Activated CD4-positive, alpha-beta T cell treated with anti-CD3 and anti-CD28 coated beads for 1 hour (primary cell): Measurements from ENCODE around the gene AJAP1.

Source experiments
- DNase-seq: peaks from one replicate; pipeline ENCODE4 v3.0.0-alpha.2; 2020

The AJAP1 gene

DNA sequence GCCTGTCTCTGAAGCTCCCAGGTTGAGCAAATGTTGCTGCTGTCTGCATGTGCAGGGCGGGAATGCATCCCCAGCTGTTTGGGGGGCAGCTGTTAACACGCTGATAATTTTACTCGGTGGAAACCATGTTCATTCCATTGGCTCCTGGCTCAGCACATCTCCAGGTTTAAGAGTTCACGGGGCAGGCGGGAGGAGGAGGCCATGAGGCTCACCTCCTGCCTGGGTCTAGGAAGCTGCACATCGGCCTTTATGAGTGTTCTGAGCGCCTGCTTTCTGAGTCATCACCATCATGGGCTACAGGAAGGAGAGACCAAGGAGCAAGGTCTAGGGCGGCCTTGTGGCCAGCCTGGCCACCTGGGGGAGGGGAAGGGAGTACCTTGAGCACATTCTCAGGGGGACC, 29.7 kb downstream of the AJAP1 start:
- DNase-seq: no peak

DNA sequence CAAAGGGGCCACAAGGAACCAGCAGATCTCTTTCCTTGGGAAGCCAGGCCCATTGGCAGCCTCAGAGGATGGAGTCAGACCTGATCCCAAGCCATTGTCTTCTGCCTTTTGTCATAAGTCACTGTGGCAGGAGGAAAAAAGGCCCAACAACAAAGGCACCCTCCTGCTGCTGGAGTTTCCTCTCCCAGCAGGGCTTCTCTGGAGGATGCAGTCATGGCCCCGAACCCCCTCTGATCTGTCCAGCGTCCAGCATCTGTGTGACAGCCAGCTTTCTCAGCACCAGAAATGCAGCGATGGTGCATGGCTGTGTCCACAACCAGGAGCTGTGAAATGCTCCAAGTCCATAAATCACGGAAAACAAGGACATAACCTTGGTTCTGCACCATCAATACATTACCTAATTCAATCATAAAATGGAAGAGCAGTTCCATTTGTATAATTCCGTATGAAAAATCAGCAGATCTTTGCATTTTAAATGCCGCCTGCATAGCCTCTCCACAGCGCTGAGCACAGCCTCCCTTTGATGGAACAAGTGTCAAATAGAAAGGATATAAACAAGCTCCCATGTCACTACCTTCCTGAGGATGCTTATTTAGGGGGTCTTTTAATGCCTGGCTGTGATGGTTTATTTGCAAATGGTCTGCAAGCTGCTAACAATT, 30.6 kb downstream of the AJAP1 start:
- DNase-seq: no peak

DNA sequence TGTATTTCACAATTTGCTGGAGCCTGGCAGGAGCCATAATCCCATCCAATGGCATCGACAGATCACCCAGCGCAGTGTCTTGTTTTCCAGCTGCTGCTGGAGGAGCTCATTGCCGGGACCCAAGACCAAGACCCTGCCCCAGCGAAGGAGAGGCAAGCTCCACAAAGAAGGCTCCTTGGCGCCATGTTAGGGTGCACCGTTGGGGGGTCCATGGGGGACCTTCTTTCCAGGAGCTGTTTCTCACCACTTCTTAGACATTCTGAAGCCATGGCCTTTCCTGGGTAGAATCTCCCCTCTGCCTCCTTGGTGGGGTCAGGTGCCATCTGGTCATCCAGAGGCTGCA, 31.1 kb downstream of the AJAP1 start:
- DNase-seq: no peak

DNA sequence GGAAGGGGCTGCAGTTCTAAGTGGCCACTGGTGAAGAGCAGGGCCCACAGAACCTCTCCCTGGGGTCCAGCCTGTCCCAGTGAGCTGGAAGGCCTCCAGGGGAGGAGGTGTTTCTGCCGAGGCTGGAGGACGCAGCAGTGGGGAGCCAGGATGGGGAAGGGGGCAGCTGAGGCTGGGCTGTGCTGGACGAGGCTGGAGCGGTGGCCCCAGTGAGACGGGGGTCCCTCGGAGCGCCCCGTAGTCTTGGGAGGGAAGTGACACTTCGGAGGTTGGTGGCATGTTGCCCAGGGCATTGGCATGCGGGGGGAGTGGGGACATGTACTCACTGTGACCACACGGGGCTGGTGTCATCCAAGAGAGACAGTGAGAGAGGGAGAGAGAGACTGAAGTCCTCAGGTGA, 33.5 kb downstream of the AJAP1 start:
- no peak for DNase-seq

DNA sequence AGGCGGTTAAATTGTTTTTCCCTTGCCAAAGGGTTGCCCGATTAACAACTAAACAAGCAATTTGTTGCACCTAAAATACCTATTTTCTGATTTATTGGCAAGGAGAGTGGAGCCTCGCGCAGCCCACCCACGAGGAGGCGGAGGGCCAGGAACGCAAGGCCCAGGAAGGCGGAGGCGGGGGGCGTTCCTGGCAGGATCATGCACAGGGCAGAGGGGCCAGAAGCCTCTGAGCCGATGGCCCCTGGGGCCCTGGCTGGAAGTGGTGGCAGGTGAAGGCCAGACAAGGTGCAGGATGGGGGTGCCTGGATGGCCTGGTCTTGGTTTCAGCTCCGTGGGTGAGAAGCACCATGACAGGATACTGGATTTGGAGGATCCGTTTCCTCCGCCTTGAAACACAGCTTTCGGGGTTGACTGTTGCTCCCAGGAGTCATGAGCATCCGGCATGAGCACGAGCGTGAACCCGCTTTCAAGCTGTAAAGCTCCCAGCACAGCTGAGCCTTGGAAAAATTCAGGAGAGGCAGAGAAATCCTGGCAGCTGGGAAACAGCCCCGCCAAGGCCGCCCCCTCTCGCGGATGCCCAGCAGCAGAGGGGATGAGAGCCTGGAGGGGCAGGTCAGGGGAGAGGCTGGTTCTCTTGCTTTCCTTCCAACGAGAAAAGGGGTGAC, 35.0 kb downstream of the AJAP1 start:
- no peak for DNase-seq

DNA sequence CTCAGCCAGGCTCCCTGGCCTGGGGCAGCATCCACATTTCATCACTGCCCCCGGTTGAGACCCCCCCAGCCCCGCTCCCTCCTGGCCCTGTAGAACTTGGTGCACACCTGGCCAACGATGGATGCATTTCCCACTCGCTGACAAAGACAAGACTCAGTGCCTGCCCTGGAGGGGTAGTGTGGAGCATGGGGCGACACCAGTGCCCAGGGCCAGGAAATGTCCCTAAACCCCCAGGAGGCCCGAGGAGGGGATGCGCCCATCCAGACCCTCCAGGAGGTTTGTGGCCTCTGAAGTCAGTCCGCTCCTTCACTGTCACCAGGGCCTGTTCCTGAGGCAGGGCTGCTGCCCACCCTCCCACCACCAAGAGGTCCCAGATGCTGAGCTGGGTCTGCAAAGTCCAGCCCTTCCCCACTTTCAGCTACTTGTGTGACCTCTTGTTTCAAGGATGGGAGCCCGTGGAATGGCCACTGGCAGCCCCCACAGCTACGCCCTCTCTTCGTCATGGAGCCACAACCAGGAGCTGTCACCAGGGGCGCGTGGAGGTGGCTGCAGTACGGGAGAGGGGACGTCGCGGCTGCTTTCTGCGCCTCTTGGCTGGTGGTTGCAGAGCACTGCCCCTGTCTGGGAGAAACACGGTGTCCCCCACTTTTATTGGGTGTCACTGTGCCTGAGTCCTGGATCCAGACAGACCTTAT, 35.7 kb downstream of the AJAP1 start:
- DNase-seq: no peak

DNA sequence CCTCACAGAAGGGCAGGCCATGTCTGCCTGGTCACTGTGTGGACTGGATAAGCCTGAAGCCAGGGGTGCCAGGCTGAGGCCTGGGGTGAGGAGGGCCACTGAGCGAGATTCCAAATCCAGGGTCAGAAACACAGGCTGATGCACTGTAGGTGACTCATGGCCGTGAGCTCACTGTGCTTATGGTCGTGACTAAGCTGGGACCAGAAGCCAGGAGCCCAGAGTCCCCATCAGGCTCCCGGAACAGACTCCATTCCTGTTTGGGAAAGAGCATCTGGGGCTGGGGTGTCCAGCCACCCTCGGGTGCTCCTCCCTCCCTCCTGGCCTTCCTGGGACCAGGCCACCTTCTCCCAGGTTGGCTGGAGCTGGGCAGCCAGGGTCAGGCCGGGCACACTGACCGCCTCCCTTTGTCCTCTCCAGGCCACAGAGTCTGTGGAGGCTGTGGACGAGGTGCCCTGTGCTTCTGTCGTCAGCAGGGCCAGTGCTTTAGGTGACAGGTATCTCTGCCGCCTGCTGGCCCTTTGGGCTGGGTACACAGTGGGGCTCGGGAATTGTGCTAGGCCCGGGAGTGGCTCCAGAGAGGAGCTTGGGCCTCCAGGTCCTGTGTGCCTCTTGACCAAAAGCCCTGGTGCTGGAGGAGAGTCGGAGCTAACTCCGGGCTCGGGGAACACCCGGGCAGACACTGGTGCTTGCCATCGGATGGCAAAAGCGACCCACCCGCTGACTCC, 36.7 kb downstream of the AJAP1 start:
- no peak for DNase-seq

DNA sequence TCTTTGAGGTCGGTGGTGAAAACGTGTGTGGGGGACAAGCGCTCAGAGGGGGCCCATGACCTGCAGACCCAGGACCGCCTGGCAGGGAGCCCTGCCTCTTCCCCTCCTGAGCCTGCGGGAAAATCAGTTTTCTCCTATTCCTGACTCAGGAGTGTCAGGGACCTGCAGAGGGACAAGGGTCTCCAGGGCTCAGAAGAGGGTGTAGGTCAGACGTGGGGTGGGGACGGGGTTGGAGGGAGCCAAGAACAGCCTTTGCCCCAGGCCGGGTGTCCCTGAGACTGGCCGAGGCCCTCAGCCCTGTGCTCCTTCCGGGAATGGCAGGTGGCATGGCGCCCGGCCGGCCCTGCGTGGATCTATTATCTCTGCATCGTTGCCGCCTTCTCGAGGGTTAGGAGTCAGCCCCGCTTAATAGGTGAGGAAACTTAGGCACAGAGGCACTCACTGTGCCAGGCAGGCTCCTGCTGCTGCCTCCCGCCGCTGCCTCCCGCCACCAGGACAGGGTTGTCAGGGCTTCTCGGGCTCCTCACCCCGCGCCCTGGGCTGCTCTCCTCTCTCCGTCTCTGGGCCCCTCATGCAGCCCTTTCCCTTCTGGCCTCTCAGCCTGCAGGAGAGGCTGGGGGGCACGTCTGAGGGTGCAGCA, 37.5 kb downstream of the AJAP1 start:
- DNase-seq: no peak

DNA sequence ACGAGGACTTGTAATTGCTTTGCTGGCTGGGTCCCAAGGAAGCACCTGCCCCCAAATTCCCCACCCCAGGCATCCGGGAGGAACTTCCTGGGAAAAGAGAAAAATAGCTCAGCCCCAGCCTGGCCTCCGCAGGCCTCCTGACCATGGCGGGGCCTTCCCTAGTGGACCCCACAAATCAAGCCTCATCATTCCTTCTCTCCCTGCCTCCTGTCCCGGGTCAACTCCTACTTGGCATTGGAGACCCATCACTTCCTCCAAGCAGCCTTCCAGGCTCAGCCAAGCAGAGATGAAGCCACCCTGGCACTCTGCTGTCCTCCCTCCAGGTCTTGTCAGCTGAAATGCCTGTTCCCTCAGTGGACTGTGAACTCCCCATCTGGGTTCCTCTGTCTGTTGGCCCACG, 38.0 kb downstream of the AJAP1 start:
- no peak for DNase-seq

DNA sequence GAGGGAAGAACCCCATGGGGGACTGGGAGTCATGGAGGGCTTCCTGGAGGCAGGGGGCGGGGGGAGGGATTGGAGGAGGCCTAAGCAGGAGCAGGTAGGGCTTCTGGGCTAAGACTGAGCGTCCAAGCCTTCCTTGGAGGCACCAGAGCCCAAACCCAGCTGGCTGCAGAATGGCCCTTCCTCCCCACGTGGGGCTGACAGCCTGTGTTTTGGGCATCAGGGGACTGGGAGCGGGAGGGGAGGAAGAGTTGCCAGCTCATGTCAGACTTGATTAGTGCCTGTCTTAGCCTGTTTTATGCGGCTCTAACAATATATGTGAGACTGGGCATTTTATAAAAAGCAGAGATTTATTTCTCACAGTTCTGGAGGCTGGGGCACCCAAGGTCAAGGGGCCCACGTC, 38.9 kb downstream of the AJAP1 start:
- DNase-seq: no peak

DNA sequence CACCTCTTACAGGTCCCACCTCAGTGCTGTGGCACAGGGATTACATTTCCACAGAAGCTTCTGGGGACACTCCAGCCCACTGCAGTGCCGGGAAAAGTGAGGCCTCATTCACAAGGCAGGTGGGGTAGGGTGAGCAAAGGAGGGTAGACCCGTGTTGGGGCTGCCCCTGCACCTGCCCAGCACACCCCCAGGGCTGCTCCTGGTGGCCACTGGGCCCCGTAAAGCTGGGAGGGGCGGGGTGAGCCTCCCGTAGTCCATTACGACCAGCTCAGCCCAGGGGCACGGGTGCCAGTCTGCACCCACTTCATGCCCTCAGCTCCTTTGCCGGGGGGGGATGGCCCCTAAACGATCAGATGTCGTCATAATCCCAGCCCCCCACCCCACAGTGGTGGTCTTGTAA, 39.5 kb downstream of the AJAP1 start:
- DNase-seq: no peak

DNA sequence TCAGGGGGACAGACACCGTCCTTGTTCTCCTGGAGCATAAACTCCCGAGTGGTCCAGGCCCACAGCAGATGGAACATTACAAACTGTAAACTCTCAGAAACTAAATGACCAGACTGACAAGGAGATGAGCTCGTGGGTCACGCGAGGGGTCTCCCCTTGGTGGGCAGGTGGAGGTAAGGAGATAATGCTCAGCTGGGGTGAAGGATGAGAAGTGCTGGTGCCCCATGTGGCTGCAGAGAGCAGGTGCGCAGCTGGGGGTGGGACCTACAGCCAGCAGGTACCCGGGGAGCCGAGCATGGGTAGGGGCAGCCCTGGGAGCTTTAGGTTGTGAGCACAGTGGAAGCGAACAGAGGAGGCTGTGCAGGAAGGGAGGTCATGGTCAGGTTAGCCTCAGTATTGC, 40.1 kb downstream of the AJAP1 start:
- no peak for DNase-seq

DNA sequence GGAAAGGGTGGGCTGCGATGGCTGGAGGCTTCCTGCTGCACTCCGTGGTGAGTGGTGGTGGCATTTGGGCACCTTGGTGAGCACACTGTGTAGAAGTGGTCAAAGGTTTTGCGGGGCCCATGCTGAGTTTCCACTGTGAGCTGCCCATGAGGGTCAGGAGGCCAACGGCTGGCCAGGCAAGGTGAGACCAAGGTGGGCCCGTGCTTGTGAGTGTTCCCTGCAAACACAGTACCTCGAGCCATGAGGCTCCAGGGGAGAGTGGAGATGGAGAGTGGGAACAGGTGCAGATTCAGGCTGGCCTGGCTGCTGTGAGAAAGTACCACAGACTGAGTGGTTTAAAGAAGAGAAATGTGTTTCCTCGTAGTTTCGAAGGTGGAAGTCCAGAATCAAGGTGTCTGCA, 40.8 kb downstream of the AJAP1 start:
- DNase-seq: no peak

DNA sequence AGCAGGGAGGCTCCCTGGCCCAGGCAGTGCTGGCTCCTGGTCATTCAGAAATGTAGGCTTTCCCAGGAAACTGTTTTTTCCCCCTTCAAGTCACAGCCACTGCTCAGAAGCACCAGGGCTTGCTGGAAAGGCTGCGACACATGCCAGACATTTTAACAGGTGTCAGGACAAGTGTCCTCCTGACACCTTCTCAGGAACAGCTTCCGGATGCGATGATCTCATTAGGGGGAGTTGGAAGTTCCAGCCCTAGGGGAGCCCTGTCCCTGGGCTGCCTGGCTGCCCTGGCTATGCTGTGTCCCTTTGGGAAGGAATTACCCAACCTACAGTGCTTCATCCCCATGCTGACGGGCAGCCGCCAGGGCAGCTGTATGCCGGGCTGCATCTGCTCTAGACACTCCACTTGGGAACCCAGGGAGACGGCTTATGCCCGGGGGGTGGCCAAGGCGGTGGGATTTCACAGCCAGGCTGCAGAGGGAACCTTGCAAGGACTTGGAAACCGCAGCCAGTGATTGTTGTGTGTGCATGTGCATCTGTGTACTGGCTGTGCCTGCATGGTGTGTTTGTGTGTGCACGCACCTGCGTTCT, 41.8 kb downstream of the AJAP1 start:
- DNase-seq: no peak

DNA sequence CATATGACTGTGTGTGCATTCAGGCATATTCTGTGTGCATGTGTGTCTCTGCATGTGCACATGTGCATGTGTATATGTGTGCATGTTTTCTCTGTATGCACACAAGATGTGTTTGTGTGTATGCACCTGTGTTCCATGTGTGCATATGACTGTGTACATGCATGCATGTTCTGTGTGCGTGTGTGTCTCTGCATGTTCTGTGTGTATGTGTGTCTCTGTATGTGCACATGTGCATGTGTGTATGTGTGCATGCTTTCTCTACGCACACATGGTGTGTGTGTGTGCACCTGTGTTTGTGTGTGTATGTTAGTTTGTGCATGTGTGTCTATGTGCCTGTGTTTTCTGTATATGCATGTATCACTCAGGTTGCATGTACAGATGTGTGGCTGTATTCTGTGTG, 42.3 kb downstream of the AJAP1 start:
- no peak for DNase-seq

DNA sequence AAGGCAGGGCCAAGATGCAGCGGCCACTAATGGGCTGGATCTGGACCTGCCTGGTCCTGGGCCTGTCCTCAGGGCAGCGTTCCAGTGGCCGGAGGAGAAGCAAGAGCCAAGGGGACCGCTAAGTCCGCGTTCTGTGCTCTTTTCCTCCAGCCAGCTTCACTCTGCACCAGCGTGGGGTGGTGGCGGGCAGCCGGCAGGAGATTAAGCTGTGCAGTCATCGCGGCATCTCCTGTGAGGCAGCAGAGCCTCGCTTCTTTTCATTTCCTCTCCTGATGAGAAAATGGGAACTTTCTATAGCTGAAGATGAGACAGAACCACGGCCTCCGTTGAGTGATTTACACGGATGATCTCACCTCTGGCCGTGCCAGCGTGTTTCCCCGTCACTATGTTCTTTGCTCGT, 43.4 kb downstream of the AJAP1 start:
- no peak for DNase-seq

DNA sequence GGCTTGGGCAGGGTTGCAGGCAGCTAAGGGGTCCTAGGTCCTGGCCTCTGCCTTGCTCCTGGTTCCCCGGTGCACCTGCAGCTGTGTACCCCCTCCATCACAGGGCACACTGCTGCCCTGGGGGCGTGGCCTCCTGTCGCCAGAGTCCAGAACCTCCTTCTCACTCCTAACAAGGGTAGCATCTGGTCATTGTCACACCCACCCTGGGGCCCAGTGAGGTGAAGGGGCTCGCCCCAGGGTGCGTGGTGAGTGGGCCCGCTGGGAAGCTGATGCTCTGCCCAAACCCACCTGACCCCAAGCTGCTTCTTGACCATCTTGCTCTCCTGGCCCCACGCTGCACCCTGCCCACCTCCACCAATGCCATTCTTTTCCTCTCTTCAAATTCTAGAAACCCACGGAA, 44.5 kb downstream of the AJAP1 start:
- no peak for DNase-seq

DNA sequence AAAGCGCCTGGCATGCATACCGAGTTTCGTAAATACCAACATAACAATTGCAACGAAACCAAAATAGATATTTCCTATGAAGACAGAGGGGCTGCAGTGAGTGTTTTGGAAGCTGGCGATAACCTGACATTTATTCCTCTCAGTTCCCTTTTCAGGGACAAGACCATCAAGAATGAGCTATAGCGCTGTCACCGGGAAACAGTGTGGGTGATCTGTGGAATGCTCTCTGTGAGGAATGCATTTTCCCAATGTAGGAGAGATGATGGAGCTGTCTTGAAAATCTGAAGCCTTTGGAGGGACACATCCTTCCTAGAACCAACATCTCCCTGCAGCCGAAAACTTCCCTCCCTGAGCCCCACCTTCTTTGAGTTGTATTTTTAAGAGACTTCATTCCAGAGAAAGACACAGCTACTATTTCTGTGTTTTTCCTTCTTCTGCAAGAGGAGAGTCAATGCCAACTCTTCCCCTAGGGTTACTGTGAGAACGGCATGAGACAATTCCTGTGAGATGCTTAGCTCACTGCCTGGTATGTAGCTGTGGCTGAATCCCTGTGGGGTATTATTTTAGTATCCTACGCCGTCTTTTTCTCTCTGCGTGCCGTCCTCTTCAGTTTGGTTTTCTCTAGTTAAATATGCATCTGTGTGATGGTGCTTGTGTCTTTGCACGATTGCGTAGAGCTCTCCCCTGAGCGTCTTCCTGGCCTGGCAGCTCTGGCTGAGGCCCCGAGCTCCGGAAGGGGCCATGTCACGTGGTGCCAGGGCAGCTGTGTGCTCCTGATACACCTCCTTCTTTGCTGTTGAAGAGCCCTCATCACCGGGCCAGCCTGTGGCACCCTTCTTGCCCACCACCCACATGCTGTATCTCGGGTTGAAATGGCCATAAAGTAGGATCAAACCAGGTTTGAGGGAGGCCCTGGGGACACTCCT, 45.2 kb downstream of the AJAP1 start:
- DNase-seq: no peak

DNA sequence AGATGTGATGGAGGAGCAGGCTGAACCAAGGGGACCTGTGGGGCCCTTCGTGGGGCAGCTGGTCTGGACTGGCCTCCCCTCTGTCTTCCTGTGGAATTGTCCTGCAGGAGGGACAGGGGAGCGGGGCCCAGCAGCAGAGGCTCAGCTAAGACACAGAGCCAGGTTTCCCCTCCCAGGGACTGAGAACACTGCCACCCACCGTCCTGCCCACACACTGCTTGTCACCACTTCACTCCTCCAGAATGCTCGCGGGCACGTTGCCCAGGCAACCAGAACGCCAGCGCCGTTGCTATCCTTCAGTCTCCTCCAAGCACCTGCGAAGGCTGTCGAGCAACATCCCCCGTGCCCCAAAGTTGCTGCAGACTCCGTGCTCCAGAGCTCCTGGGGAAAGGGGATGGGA, 46.4 kb downstream of the AJAP1 start:
- no peak for DNase-seq

DNA sequence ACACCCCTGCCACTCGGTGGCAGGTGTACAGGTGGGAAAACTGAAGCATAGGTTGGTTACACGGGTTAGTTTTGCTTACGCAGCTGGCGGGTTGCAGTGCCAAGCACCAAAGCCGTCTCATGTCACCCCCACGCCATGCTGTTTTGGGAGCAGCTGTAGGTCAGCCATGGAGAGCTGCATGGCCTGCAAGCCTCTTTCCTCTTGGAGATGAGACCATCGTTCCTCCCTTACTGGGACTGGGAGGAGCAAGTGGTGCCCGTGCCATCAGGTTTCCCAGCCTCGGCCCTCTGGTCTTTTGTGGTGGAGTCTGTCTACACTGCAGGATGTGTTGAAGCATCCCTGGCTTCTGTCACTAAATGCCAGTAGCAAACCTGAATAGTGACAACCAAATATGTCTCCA, 46.9 kb downstream of the AJAP1 start:
- no peak for DNase-seq

DNA sequence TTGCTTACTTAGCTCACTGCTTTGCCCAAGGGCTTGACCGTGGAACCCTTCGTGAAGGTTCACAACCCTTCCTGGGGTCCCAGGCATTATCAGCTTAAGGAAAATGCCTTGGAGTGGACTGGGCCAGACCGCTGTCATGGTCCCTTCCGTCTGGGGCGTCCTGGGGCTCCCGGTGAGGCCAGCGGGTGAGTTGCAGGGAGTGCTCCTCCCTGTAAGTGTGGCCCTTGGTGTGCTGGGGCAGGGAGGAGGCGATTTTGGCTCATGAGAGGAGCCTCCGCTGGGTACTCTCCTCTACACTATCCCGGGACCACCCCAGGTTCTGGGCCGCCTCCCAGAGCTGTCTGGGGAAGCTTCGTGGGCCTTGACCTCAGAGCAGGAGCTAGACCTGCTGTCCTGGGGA, 48.1 kb downstream of the AJAP1 start:
- DNase-seq: no peak

DNA sequence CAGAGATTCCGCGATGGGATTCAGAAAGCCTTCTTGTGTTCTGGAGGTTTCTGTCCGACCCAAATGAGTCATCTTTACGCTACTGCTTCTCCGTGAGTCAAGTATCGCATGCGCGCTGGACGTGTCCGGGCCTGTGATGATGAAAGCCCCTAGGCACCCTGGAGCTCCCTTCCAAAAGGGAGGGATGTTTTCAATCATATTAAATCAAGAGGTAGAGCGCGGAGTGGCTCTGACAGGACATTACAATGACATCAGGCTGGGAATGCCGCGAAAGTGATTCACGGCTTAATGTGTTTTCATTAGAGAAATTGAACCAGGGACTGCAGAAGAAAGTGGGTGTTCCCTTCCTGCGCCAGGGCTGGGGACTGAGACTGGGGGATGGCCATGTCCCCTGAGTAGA, 48.5 kb downstream of the AJAP1 start:
- no peak for DNase-seq
